Endothelial cell of umbilical vein (primary cell): ENCODE measurements around the gene SEC62. TPM values are rescaled to one million over a fixed set of nuclear protein-coding genes. Genes with fewer than 3 reads are reported as not detected.

Source experiments
- Bru-seq: library from RNA; stranded (reverse); fragments of 400-500 nt; gene quantifications from one replicate; lab custom pipeline; 2021; lab: Mats Ljungman, UMichigan
- BruChase-seq, 2 experiments: library from RNA; stranded (reverse); fragments of 400-500 nt; gene quantifications; one replicate each; lab custom pipeline; 2021; lab: Mats Ljungman, UMichigan
- BruUV-seq: library from RNA; stranded (reverse); fragments of 400-500 nt; replicated peaks from 2 replicates; lab custom pipeline; 2021; lab: Mats Ljungman, UMichigan
- CTCF ChIA-PET: fragments of 300-600, 350-600 bp; sonication (Branson Sonifier 250); formaldehyde crosslinking; loops from one replicate; lab custom pipeline; 2021; ENCODE audit warnings: antibody characterized with exemption, inconsistent platforms; lab: Charles Lee
- POLR2A ChIA-PET: fragments of 300-600, 350-600 bp; sonication (Branson Sonifier 250); formaldehyde crosslinking; loops from one replicate; lab custom pipeline; 2021; ENCODE audit warnings: antibody characterized with exemption, inconsistent platforms; lab: Charles Lee
- DNase-seq: peaks from one replicate; pipeline ENCODE4 v3.0.0-alpha.2; 2011; ENCODE audit warnings: low read depth, low spot score
- FAIRE-seq: peaks from 2 replicates; lab custom pipeline; 2011; peaks lifted over from hg19 to GRCh38; lab: Jason Lieb, UNC
- H2AFZ ChIP-seq: 2 replicates; pipeline ENCODE4 v1.6.0; 2012; ENCODE audit warnings: low read depth, low read length, control low read depth, inconsistent platforms
- H3K27ac ChIP-seq: 2 replicates; pipeline ENCODE4 v1.5.1; 2011; ENCODE audit warnings: low read depth, mild to moderate bottlenecking, control low read depth, low read length, moderate library complexity; ENCODE audit not compliant: insufficient read depth
- H3K27me3 ChIP-seq, 2 experiments: 2 replicates each; pipeline versions ENCODE4 v1.6.0 to v1.6.1; 2011; ENCODE audit warnings: low read length in 2 of 2, mixed read lengths in 1 of 2; ENCODE audit not compliant: control insufficient read depth in 2 of 2, insufficient read depth in 2 of 2
- H3K36me3 ChIP-seq, 2 experiments: 2 replicates in 1 of 2; 3 replicates in 1 of 2; pipeline ENCODE4 v1.5.1; 2011; ENCODE audit warnings: low read length in 2 of 2, mild to moderate bottlenecking in 1 of 2, moderate library complexity in 1 of 2; ENCODE audit not compliant: control insufficient read depth in 2 of 2, insufficient read depth in 2 of 2; ENCODE audit errors: extremely low read depth in 1 of 2
- H3K4me1 ChIP-seq: 3 replicates; pipeline ENCODE4 v1.5.1; 2011; ENCODE audit warnings: mild to moderate bottlenecking, low read length; ENCODE audit not compliant: control insufficient read depth, insufficient read depth; ENCODE audit errors: extremely low read depth
- H3K4me2 ChIP-seq: 2 replicates; pipeline ENCODE4 v1.6.1; 2011; ENCODE audit warnings: low read length, control low read depth, mixed read lengths; ENCODE audit not compliant: insufficient read depth
- H3K4me3 ChIP-seq, 3 experiments: fragments of 200-600 bp in 1 of 3; sonication (generic), shearing (Covaris generic) in 1 of 3; replicated peaks in 1 of 3; 2 replicates each; pipeline ENCODE4 v1.5.1; 2011 to 2016; ENCODE audit warnings: control low read depth in 3 of 3, low read length in 3 of 3, mild to moderate bottlenecking in 2 of 3, inconsistent platforms in 1 of 3, low read depth in 1 of 3, moderate library complexity in 1 of 3; ENCODE audit not compliant: insufficient read depth in 1 of 3
- H3K79me2 ChIP-seq: 2 replicates; pipeline ENCODE4 v1.6.0; 2012; ENCODE audit warnings: low read length, inconsistent platforms; ENCODE audit not compliant: control insufficient read depth, insufficient read depth
- H3K9ac ChIP-seq: replicated peaks from 2 replicates; pipeline ENCODE3; 2011; ENCODE audit warnings: low read length, control low read depth; ENCODE audit not compliant: insufficient read depth; ENCODE audit errors: extremely low read depth
- H3K9me1 ChIP-seq: replicated peaks from 3 replicates; pipeline ENCODE4 v1.6.0; 2011; ENCODE audit warnings: mild to moderate bottlenecking, low read length; ENCODE audit not compliant: control insufficient read depth, insufficient read depth; ENCODE audit errors: extremely low read depth
- H3K9me3 ChIP-seq: replicated peaks from 2 replicates; pipeline ENCODE4 v1.5.1; 2012; ENCODE audit warnings: low read length, inconsistent platforms; ENCODE audit not compliant: control insufficient read depth, insufficient read depth
- H4K20me1 ChIP-seq: replicated peaks from 2 replicates; pipeline ENCODE3; 2011; ENCODE audit warnings: mild to moderate bottlenecking, low read length; ENCODE audit not compliant: control insufficient read depth, insufficient read depth; ENCODE audit errors: extremely low read depth
- CTCF ChIP-seq, 2 donors: IDR thresholded peaks; 1 replicate in 1 of 2; 2 replicates in 1 of 2; pipeline ENCODE4 v1.5.1; 2011; ENCODE audit warnings: low read length in 2 of 2, mild to moderate bottlenecking in 2 of 2, moderate library complexity in 2 of 2, control low read depth in 1 of 2, inconsistent platforms in 1 of 2, low read depth in 1 of 2; ENCODE audit not compliant: insufficient read depth in 1 of 2; ENCODE audit errors: extremely low read depth in 1 of 2
- EZH2 ChIP-seq: IDR thresholded peaks from 2 replicates; pipeline ENCODE4 v1.6.1; 2012; ENCODE audit warnings: borderline replicate concordance, low read depth, mild to moderate bottlenecking, moderate library complexity, low read length, inconsistent platforms; ENCODE audit not compliant: severe bottlenecking
- FOS ChIP-seq: IDR thresholded peaks from 2 replicates; pipeline ENCODE4 v1.6.1; 2011; ENCODE audit warnings: mild to moderate bottlenecking, low read length, moderate library complexity, borderline replicate concordance; ENCODE audit not compliant: insufficient read depth
- GATA2 ChIP-seq: IDR thresholded peaks from 2 replicates; pipeline ENCODE4 v1.7.0; 2011; ENCODE audit warnings: low read depth, mild to moderate bottlenecking, moderate library complexity, mixed read lengths, low read length; ENCODE audit not compliant: insufficient read length, insufficient read depth
- JUN ChIP-seq: IDR thresholded peaks from 2 replicates; pipeline ENCODE4 v1.6.1; 2011; ENCODE audit warnings: borderline replicate concordance, low read depth; ENCODE audit not compliant: insufficient read length, insufficient read depth
- MAX ChIP-seq: IDR thresholded peaks from 2 replicates; pipeline ENCODE4 v1.6.1; 2011; ENCODE audit not compliant: insufficient read depth, insufficient read length
- MYC ChIP-seq: IDR thresholded peaks from one replicate; pipeline ENCODE4 v1.6.1; 2011; ENCODE audit warnings: mild to moderate bottlenecking, low read depth, low read length
- POLR2A ChIP-seq: IDR thresholded peaks from 2 replicates; pipeline ENCODE4 v1.6.1; 2012; ENCODE audit warnings: low read depth, mild to moderate bottlenecking, control low read depth, low read length
- POLR2AphosphoS5 ChIP-seq: IDR thresholded peaks from 2 replicates; pipeline ENCODE4 v1.6.1; 2012; ENCODE audit warnings: low read depth, mild to moderate bottlenecking, control low read depth, low read length, moderate library complexity; ENCODE audit not compliant: insufficient read depth
- dilution Hi-C: fragments of 300-500 bp; cut with MboI; formaldehyde crosslinking; loops from one replicate; pipeline ENCODE4 v1.15.0; 2019; ENCODE audit warnings: low sequenced_read_pairs; ENCODE audit not compliant: extremely low pct_ligation_motif_present
- intact Hi-C: fragments of 100-400 bp; cut with micrococcal nuclease; formaldehyde crosslinking; loops from one replicate; pipeline ENCODE4 v1.10.0; 2022
- long read RNA-seq: library from polyadenylated mRNA; stranded (forward); transcript quantifications from one replicate; pipeline ENCODE4 v2.0.0, GENCODE V29; 2021
- polyA minus RNA-seq, 3 experiments: library from RNA; depleted of rRNA, polyadenylated mRNA; stranded (reverse); fragments of >200 nt; gene quantifications; 1 replicate in 1 of 3; 2 replicates in 2 of 3; pipeline ENCODE4 v1.2.3, GENCODE V29; 2011
- polyA plus RNA-seq, 4 experiments: library from polyadenylated mRNA; depleted of rRNA in 3 of 4; stranded (reverse) in 3 of 4; unstranded in 1 of 4; fragments of >200 nt; gene quantifications; 2 replicates each; pipeline versions ENCODE4 v1.2.1 to v1.2.3, GENCODE V29; 2011 to 2012; ENCODE audit warnings: missing spikeins in 1 of 4
- total RNA-seq: library from RNA; stranded (reverse); gene quantifications from 2 replicates; pipeline ENCODE4 v1.2.3, GENCODE V29; 2021

Gene SEC62
- total RNA-seq = 77.8 and 90.8 TPM in 2 replicates
- polyA plus RNA-seq = 90.7 and 101 TPM in 2 replicates
- polyA plus RNA-seq (2011; cell fraction: cytosol; rRNA removed) = 23.4 and 26.3 TPM in 2 replicates
- 26.4 and 30.8 TPM in 2 replicates for polyA plus RNA-seq (2011; cell fraction: nucleus; rRNA removed)
- 67.0 and 87.1 TPM in 2 replicates for polyA plus RNA-seq (2012)
- polyA minus RNA-seq = 198 TPM in 2 replicates
- 28.0 TPM for polyA minus RNA-seq (2011; cell fraction: cytosol; rRNA and poly(A)+ RNA removed)
- polyA minus RNA-seq (2011; cell fraction: nucleus; rRNA and poly(A)+ RNA removed) = 20.9 and 51.8 TPM in 2 replicates
- Bru-seq, nascent RNA = percentile 94 among the genes with signal in this experiment
- BruChase-seq, experiment 1, labeled RNA remaining after a 6-hour chase = percentile 96 among the genes with signal in this experiment
- percentile 92 among the genes with signal in this experiment for BruChase-seq, experiment 2, labeled RNA remaining after a 2-hour chase
- long read RNA-seq, full-length matches to known transcripts = 267 of 532 reads
- long read RNA-seq, partial matches to known transcripts = 234 of 532 reads
- long read RNA-seq, other reads (novel, unspliced or antisense) = 31 of 532 reads

- FAIRE-seq (peak; percentile 81), DNase-seq (peak; percentile 94)
- H3K4me2 ChIP-seq = peak within 1 kb of the TSS; percentile 91
- H3K9me3 ChIP-seq = no peaks in the 10 kb centered on the region
- peak within 1 kb of the TSS; percentile 25 to 87 (median 83) for H3K4me3 ChIP-seq
- no peaks in the 10 kb centered on the region for H3K9me1 ChIP-seq
- peak within 1 kb of the TSS; percentile 82 for H3K9ac ChIP-seq
- peak within 1 kb of the TSS; percentile 98 for H2AFZ ChIP-seq
- no TSS peak for BruUV-seq
- peaks cover 0 to 8% of the 10 kb centered on the region in 2 experiments for H3K27me3 ChIP-seq
- POLR2A ChIA-PET = no interaction called here
- H3K79me2 ChIP-seq = peaks cover 46% of the 10 kb centered on the region
- dilution Hi-C loops = no loop called here
- peaks cover 18% of the 10 kb centered on the region for H3K4me1 ChIP-seq
- intact Hi-C loops = loop anchor here (1.0 to 2.0 kb wide), 3 partner anchors 154 to 202 kb away; partner anchors contain the start of genes LRRC34, LRRIQ4, MYNN and TERC
- CTCF ChIA-PET = interaction anchor here (0.8 to 1.7 kb wide), 6 partner anchors 11 to 1063 kb away, joined by 3 to 6 read pairs (median 4); no protein-coding TSS in a partner anchor
- H3K36me3 ChIP-seq = peaks cover 0 to 5% of the 10 kb centered on the region in 2 experiments
- peak within 1 kb of the TSS; percentile 56 for H3K27ac ChIP-seq
- H4K20me1 ChIP-seq = peaks cover 6% of the 10 kb centered on the region
- no peak for TF ChIP-seq FOS
- TF ChIP-seq CTCF (IDR thresholded peaks at IDR 0.05; ENCODE audit: extremely low read depth in 1 of 2, insufficient read depth in 1 of 2, low read depth in 1 of 2, low read length in 2 of 2) = peak; percentile 20 to 49
- TF ChIP-seq JUN = no peak
- TF ChIP-seq MAX = no peak
- peak; percentile 72 for TF ChIP-seq POLR2A
- TF ChIP-seq GATA2 = no peak
- TF ChIP-seq MYC = no peak
- no peak for TF ChIP-seq EZH2
- peak; percentile 68 for TF ChIP-seq POLR2AphosphoS5
These were observed at the start of gene SEC62 for GRCh38 chr3:169966428-169966950. Gene SEC62, plus strand, starts transcription at chr3:169966807. Its CDS starts 16 bp downstream, at chr3:169966823.
